HepG2 (cell line): ENCODE data around the gene UPK1A. TPM values are rescaled to one million over a fixed set of nuclear protein-coding genes. Genes with fewer than 3 reads are reported as not detected.

ENCODE experiments used
- DNMT3B ChIP-seq: conservative IDR thresholded peaks from 2 replicates; pipeline ENCODE4 v1.6.1; 2016; ENCODE audit warnings: missing biosample characterization, control low read depth
- ETV6 ChIP-seq: sonication (generic); formaldehyde crosslinking; conservative IDR thresholded peaks from 2 replicates; pipeline ENCODE4 v1.4.0; 2020; ENCODE audit warnings: missing genetic modification reagents
- FOXK2 ChIP-seq: fragments of 450-650 bp; IDR thresholded peaks from 2 replicates; pipeline ENCODE4 v1.6.1; 2016
- HDAC2 ChIP-seq: sonication (generic); formaldehyde crosslinking; IDR thresholded peaks from 2 replicates; pipeline ENCODE4 v1.4.0; 2020; ENCODE audit warnings: missing genetic modification reagents
- MAFK ChIP-seq, 2 experiments: IDR thresholded peaks in 1 of 2; conservative IDR thresholded peaks in 1 of 2; 2 replicates each; pipeline ENCODE4 v1.6.1; 2011; ENCODE audit warnings: improper control_type of control experiment in 2 of 2, low read length in 2 of 2
- MIER3 ChIP-seq: IDR thresholded peaks from 2 replicates; pipeline ENCODE4 v1.6.1; 2016; ENCODE audit warnings: missing compliant biosample characterization, borderline replicate concordance
- MYC ChIP-seq: sonication (generic); formaldehyde crosslinking; IDR thresholded peaks from 2 replicates; pipeline ENCODE4 v1.9.0; 2021; ENCODE audit warnings: missing genetic modification reagents, borderline replicate concordance
- PHF8 ChIP-seq: sonication (generic); formaldehyde crosslinking; IDR thresholded peaks from 2 replicates; pipeline ENCODE4 v1.5.0; 2020; ENCODE audit warnings: missing genetic modification reagents
- PITX1 ChIP-seq: sonication (generic); formaldehyde crosslinking; IDR thresholded peaks from 2 replicates; pipeline ENCODE4 v1.5.1; 2020; ENCODE audit warnings: mild to moderate bottlenecking, missing genetic modification reagents
- RAD51 ChIP-seq: fragments of 450-650 bp; IDR thresholded peaks from 2 replicates; pipeline ENCODE4 v1.6.1; 2016; ENCODE audit warnings: borderline replicate concordance
- TAF1 ChIP-seq: sonication (generic); formaldehyde crosslinking; IDR thresholded peaks from 2 replicates; pipeline ENCODE4 v1.4.0; 2020; ENCODE audit warnings: missing genetic modification reagents
- TEAD2 ChIP-seq: sonication (generic); formaldehyde crosslinking; IDR thresholded peaks from 2 replicates; pipeline ENCODE4 v1.9.0; 2021; ENCODE audit warnings: missing genetic modification reagents
- XRCC5 ChIP-seq: fragments of 200-400 bp; formaldehyde crosslinking; optimal IDR thresholded peaks from 2 replicates; pipeline ENCODE3; 2017; ENCODE audit warnings: mild to moderate bottlenecking, low read length
- ZNF251 ChIP-seq: sonication (generic); formaldehyde crosslinking; IDR thresholded peaks from 2 replicates; pipeline ENCODE4 v1.9.0; 2021; ENCODE audit warnings: mild to moderate bottlenecking, missing genetic modification reagents
- ZNF3 ChIP-seq: IDR thresholded peaks from 2 replicates; pipeline ENCODE4 v1.7.0; 2017; ENCODE audit warnings: inconsistent platforms
- ZNF431 ChIP-seq: sonication (generic); formaldehyde crosslinking; IDR thresholded peaks from 2 replicates; pipeline ENCODE4 v1.9.0; 2022; ENCODE audit warnings: missing genetic modification reagents, low read depth, mild to moderate bottlenecking, borderline replicate concordance
- ZNF616 ChIP-seq: sonication (generic); formaldehyde crosslinking; IDR thresholded peaks from 2 replicates; pipeline ENCODE4 v1.5.0; 2020; ENCODE audit warnings: low read depth, mild to moderate bottlenecking, missing genetic modification reagents
- ZNF672 ChIP-seq: sonication (generic); formaldehyde crosslinking; IDR thresholded peaks from 2 replicates; pipeline ENCODE4 v1.8.1; 2022; ENCODE audit warnings: missing genetic modification reagents
- ZNF879 ChIP-seq: sonication (generic); formaldehyde crosslinking; IDR thresholded peaks from 2 replicates; pipeline ENCODE4 v1.8.1; 2023; ENCODE audit warnings: missing genetic modification reagents
- polyA plus RNA-seq, 8 experiments: library from polyadenylated mRNA; depleted of rRNA in 3 of 8; stranded (reverse) in 7 of 8; unstranded in 1 of 8; fragments of >200 nt; fragmentation: Illumina TruSeq in 4 of 8; extraction: Trizol in 4 of 8; gene quantifications; 2 replicates each; pipeline versions ENCODE4 v1.2.1 to v1.2.3, GENCODE V29; 2011 to 2016; ENCODE audit warnings: low read depth in 4 of 8, missing spikeins in 1 of 8, mixed read lengths in 1 of 8; ENCODE audit not compliant: insufficient read depth in 1 of 8
- total RNA-seq, 5 experiments: library from RNA; depleted of rRNA; stranded (reverse); fragments of >200 nt; fragmentation: Illumina TruSeq; extraction: Trizol; gene quantifications; 2 replicates each; pipeline ENCODE4 v1.2.3, GENCODE V29; 2016; ENCODE audit warnings: low read depth in 1 of 5
- TF ChIP-seq, protein P1 (sequence below): sonication (generic); formaldehyde crosslinking; IDR thresholded peaks from 2 replicates; pipeline ENCODE4 v1.4.0; 2020; ENCODE audit warnings: mild to moderate bottlenecking, missing genetic modification reagents
- TF ChIP-seq, protein P2 (sequence below): sonication (generic); formaldehyde crosslinking; IDR thresholded peaks from 2 replicates; pipeline ENCODE4 v1.5.0; 2020; ENCODE audit warnings: mild to moderate bottlenecking, low read depth, missing genetic modification reagents, borderline replicate concordance
- TF ChIP-seq, protein P3 (sequence below): sonication (generic); formaldehyde crosslinking; IDR thresholded peaks from 2 replicates; pipeline ENCODE4 v1.4.0; 2020; ENCODE audit warnings: missing genetic modification reagents, mild to moderate bottlenecking, borderline replicate concordance
- TF ChIP-seq, protein P4 (sequence below): IDR thresholded peaks from 2 replicates; pipeline ENCODE4 v1.6.1; 2016; ENCODE audit warnings: low read depth, borderline replicate concordance

UPK1A gene
- total and polyA plus RNA-seq, 2 of the 13 experiments (the other 11 are each of a cell fraction or from before 2014, with no cell fraction given): 2.9 TPM; not detected in 1

DNA sequence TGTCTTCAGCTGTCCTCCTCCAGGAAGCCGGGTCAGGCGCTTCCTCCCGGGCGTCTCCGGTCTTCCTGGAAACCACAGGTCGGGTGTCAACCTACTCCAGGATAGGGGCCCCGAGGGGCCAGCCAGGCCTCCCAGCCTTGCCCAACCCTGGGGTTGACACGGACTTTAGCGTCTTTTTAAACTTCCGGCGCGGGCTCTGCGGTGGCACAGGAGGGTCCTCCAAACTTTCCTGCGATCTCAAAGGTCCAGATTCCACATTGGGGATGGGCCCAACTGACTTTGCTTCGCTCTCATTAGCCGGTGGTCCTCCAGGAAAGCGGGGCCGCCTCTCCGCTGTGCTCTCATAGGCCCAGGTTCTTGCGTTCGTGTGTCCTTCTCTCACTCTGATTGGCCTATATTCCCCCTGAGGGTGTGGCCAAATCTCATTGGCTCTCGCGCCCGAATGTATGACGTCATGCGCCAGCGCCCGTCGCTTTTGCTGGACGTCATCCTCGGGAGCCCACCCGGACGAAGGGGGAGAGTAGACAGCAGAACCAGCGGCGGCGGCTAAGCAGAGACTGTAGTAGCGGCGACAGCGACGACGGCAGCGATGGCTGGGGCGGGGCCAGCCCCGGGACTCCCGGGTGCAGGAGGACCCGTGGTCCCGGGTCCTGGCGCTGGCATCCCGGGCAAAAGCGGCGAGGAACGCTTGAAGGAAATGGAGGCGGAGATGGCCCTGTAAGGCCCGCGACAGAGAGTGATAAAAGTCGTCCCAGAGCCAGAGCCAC lies 37.6 kb upstream of the UPK1A start, which contains the start of gene RBM42 (continued):
- TF ChIP-seq HDAC2 (CRISPR knock-in tag) (peak; percentile 95), ZNF3 (no peak), MYC (CRISPR knock-in tag) (peak; percentile 36; the same call in 1 of the 2 replicates), RAD51 (no peak), MAFK (conservative IDR thresholded peaks at IDR 0.05 in 1 of 2, IDR thresholded peaks at IDR 0.05 in 1 of 2; ENCODE audit: low read length in 2 of 2) (peak in 1 of 2 experiments; percentile 56; a peak in 1 of 4 replicates), TAF1 (CRISPR knock-in tag) (peak; percentile 53; the same call in 1 of the 2 replicates), XRCC5 (peak; percentile 78), ZNF616 (CRISPR knock-in tag) (no peak), PITX1 (CRISPR knock-in tag) (peak; percentile 25; the same call in 1 of the 2 replicates), TEAD2 (CRISPR knock-in tag) (no peak), ZNF251 (CRISPR knock-in tag) (no peak), ZNF879 (CRISPR knock-in tag) (no peak), ZNF672 (CRISPR knock-in tag) (no peak), MIER3 (CRISPR knock-in tag) (peak; percentile 66; the same call in 1 of the 2 replicates), PHF8 (CRISPR knock-in tag) (peak; percentile 84), FOXK2 (no peak), DNMT3B (CRISPR knock-in tag) (no peak), ETV6 (CRISPR knock-in tag) (peak; percentile 64; the same call in 1 of the 2 replicates), ZNF431 (CRISPR knock-in tag) (no peak)
- TF ChIP-seq, protein P1, sequence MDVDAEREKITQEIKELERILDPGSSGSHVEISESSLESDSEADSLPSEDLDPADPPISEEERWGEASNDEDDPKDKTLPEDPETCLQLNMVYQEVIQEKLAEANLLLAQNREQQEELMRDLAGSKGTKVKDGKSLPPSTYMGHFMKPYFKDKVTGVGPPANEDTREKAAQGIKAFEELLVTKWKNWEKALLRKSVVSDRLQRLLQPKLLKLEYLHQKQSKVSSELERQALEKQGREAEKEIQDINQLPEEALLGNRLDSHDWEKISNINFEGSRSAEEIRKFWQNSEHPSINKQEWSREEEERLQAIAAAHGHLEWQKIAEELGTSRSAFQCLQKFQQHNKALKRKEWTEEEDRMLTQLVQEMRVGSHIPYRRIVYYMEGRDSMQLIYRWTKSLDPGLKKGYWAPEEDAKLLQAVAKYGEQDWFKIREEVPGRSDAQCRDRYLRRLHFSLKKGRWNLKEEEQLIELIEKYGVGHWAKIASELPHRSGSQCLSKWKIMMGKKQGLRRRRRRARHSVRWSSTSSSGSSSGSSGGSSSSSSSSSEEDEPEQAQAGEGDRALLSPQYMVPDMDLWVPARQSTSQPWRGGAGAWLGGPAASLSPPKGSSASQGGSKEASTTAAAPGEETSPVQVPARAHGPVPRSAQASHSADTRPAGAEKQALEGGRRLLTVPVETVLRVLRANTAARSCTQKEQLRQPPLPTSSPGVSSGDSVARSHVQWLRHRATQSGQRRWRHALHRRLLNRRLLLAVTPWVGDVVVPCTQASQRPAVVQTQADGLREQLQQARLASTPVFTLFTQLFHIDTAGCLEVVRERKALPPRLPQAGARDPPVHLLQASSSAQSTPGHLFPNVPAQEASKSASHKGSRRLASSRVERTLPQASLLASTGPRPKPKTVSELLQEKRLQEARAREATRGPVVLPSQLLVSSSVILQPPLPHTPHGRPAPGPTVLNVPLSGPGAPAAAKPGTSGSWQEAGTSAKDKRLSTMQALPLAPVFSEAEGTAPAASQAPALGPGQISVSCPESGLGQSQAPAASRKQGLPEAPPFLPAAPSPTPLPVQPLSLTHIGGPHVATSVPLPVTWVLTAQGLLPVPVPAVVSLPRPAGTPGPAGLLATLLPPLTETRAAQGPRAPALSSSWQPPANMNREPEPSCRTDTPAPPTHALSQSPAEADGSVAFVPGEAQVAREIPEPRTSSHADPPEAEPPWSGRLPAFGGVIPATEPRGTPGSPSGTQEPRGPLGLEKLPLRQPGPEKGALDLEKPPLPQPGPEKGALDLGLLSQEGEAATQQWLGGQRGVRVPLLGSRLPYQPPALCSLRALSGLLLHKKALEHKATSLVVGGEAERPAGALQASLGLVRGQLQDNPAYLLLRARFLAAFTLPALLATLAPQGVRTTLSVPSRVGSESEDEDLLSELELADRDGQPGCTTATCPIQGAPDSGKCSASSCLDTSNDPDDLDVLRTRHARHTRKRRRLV (CRISPR knock-in tag): no peak
- TF ChIP-seq, protein P2, sequence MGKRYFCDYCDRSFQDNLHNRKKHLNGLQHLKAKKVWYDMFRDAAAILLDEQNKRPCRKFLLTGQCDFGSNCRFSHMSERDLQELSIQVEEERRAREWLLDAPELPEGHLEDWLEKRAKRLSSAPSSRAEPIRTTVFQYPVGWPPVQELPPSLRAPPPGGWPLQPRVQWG (CRISPR knock-in tag): no peak
- TF ChIP-seq, protein P3, sequence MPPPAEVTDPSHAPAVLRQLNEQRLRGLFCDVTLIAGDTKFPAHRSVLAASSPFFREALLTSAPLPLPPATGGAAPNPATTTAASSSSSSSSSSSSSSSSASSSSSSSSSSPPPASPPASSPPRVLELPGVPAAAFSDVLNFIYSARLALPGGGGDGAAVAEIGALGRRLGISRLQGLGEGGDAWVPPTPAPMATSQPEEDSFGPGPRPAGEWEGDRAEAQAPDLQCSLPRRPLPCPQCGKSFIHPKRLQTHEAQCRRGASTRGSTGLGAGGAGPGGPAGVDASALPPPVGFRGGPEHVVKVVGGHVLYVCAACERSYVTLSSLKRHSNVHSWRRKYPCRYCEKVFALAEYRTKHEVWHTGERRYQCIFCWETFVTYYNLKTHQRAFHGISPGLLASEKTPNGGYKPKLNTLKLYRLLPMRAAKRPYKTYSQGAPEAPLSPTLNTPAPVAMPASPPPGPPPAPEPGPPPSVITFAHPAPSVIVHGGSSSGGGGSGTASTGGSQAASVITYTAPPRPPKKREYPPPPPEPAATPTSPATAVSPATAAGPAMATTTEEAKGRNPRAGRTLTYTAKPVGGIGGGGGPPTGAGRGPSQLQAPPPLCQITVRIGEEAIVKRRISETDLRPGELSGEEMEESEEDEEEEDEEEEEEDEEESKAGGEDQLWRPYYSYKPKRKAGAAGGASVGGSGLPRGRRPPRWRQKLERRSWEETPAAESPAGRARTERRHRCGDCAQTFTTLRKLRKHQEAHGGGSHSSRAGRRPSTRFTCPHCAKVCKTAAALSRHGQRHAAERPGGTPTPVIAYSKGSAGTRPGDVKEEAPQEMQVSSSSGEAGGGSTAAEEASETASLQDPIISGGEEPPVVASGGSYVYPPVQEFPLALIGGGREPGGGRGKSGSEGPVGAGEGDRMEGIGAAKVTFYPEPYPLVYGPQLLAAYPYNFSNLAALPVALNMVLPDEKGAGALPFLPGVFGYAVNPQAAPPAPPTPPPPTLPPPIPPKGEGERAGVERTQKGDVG (CRISPR knock-in tag): no peak
- TF ChIP-seq, protein P4, sequence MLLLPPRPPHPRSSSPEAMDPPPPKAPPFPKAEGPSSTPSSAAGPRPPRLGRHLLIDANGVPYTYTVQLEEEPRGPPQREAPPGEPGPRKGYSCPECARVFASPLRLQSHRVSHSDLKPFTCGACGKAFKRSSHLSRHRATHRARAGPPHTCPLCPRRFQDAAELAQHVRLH (CRISPR knock-in tag): no peak
